ENCODE measurements around the gene TRIM56. TPM values are rescaled to one million over a fixed set of nuclear protein-coding genes. Genes with fewer than 3 reads are reported as not detected.
A peak's percentile ranks its signal among the peaks of the same experiment; 100 is the strongest.

The TRIM56 gene
- total and polyA plus RNA-seq, 2 of the 4 experiments (the other 2 are of a cell fraction) = 3.9 to 5.9 TPM

DNA sequence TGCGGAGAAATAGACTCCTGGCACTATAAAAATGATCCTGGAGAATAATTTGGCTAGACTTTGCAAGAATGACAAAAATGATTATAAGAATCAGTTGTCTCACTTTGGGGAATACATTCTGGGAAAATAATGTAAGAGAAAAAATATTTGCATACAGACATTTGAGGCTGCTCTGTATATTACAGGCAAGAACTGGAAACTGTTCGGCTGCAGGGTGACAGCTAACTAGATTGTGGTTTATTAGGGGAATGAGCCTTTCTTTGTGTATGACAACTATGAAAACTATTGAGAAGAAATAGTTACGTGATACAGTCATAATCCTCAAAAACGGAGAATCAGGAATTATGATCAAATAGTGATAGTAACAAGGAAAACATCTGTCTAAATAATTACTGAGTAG is 8.6 kb downstream of the TRIM56 start:
- dilution Hi-C loops (cut with HindIII; ENCODE audit: low sequenced_read_pairs, unreplicated experiment) = no loop called here
- no peak overlapping the region for H2BK15ac ChIP-seq (ENCODE audit: low read depth, low read length)
- in situ Hi-C loops (cut with MboI; ENCODE audit: low sequenced_read_pairs) = loop anchor here (5.0 kb wide), 1 partner anchor 43 kb away; no protein-coding TSS in a partner anchor
- H3K14ac ChIP-seq (replicated peaks; ENCODE audit: low read depth, low read length) = no peak overlapping the region
- no peak overlapping the region for H2AK9ac ChIP-seq (replicated peaks; ENCODE audit: low read depth, low read length, poor library complexity)
- no peak overlapping the region for H3K56ac ChIP-seq (ENCODE audit: extremely low read depth, insufficient read depth, low read length)
- no peak overlapping the region for H3K4ac ChIP-seq (ENCODE audit: low read depth, low read length)
- peak; percentile 76 for ATAC-seq (ENCODE audit: low read depth)
- no peak overlapping the region for H4K8ac ChIP-seq (ENCODE audit: low read depth in 2 of 2, low read length in 2 of 2)
- peaks cover 15% of the 10 kb centered on the region for H3K36me3 ChIP-seq (ENCODE audit: control insufficient read depth, insufficient read depth, low read length)
- CTCF ChIA-PET = interaction anchor here (0.9 to 1.1 kb wide), 3 partner anchors 23 to 43 kb away, joined by 3 to 5 read pairs (median 3); no protein-coding TSS in a partner anchor
- no peak overlapping the region for H3K23ac ChIP-seq (ENCODE audit: low read depth, low read length)
- no peak overlapping the region for H2BK120ac ChIP-seq (ENCODE audit: low read depth, low read length)
- no peak overlapping the region for H2AK5ac ChIP-seq (ENCODE audit: low read depth, low read length)
- H3K4me3 ChIP-seq (ENCODE audit: insufficient read depth, low read depth, low read length) = no peak overlapping the region
- TF ChIP-seq BHLHE40 (IDR thresholded peaks at IDR 0.05; ENCODE audit: low read depth, low read length) (no peak), RFX5 (IDR thresholded peaks at IDR 0.05; ENCODE audit: low read depth, low read length) (no peak), FOS (IDR thresholded peaks at IDR 0.05; ENCODE audit: low read depth, low read length) (no peak), MXI1 (IDR thresholded peaks at IDR 0.05; ENCODE audit: borderline replicate concordance, low read depth, low read length) (no peak), RCOR1 (IDR thresholded peaks at IDR 0.05; ENCODE audit: insufficient replicate concordance, low read length) (no peak), RAD21 (IDR thresholded peaks at IDR 0.05; ENCODE audit: low read length) (no peak), SMC3 (IDR thresholded peaks at IDR 0.05; ENCODE audit: low read depth, low read length) (0 out of 2 replicates have a peak, but pooled peaks have one; percentile 12), POLR2A (IDR thresholded peaks at IDR 0.05; ENCODE audit: low read depth, low read length) (no peak)
- TF ChIP-seq, protein P1, sequence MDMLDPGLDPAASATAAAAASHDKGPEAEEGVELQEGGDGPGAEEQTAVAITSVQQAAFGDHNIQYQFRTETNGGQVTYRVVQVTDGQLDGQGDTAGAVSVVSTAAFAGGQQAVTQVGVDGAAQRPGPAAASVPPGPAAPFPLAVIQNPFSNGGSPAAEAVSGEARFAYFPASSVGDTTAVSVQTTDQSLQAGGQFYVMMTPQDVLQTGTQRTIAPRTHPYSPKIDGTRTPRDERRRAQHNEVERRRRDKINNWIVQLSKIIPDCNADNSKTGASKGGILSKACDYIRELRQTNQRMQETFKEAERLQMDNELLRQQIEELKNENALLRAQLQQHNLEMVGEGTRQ (IDR thresholded peaks at IDR 0.05; ENCODE audit: low read depth, low read length) = no peak
- no peak overlapping the region for H3K18ac ChIP-seq (ENCODE audit: low read depth, low read length)
- no peak overlapping the region for H4K5ac ChIP-seq (ENCODE audit: low read depth, low read length)
- peaks cover 5% of the 10 kb centered on the region; the same call in 1 of the 2 replicates for H4K20me1 ChIP-seq (ENCODE audit: insufficient read depth, low read length)
- BruUV-seq (replicated peaks) = no TSS peak
- no peak overlapping the region for H4K91ac ChIP-seq (ENCODE audit: insufficient read depth, low read depth, low read length)
- peak; percentile 87 for DNase-seq
- no peaks in the 10 kb centered on the region for H3K27me3 ChIP-seq (ENCODE audit: control insufficient read depth, insufficient read depth, low read length)
- intact Hi-C loops (cut with micrococcal nuclease) = loop anchor here (1.0 kb wide), 1 partner anchor 44 kb away; no protein-coding TSS in a partner anchor
- H3K9ac ChIP-seq (ENCODE audit: low read depth, low read length) = peak overlapping the region; percentile 13; the same call in 1 of the 2 replicates
- H3K4me1 ChIP-seq (ENCODE audit: control insufficient read depth, insufficient read depth, low read length) = peaks cover 8% of the 10 kb centered on the region
- POLR2A ChIA-PET (ENCODE audit: unreplicated experiment) = no interaction called here
- no peak overlapping the region for H2BK20ac ChIP-seq (ENCODE audit: low read depth, low read length)
- no peak overlapping the region for H3K27ac ChIP-seq (ENCODE audit: insufficient read depth, low read length)
- H3K79me1 ChIP-seq (ENCODE audit: low read depth in 1 of 2, low read length in 2 of 2) = peaks cover 22 to 63% of the 10 kb centered on the region in 2 experiments
- no peak overlapping the region for H2AFZ ChIP-seq (replicated peaks; ENCODE audit: low read length, poor library complexity)
- peak overlapping the region; percentile 20 for H3K4me2 ChIP-seq (ENCODE audit: low read depth, low read length)
- H3K9me3 ChIP-seq (ENCODE audit: control insufficient read depth, insufficient read depth, low read length) = no peaks in the 10 kb centered on the region
- H2BK5ac ChIP-seq (ENCODE audit: low read depth, low read length, poor library complexity, severe bottlenecking) = peak overlapping the region; percentile 92
- H3K9me1 ChIP-seq (ENCODE audit: insufficient read depth, low read length) = peaks cover 12% of the 10 kb centered on the region
- WGBS, 2 experiments (ENCODE audit: extremely low coverage in 2 of 2, insufficient read length in 1 of 2) = 0% methylated on average over 1 of the region's 4 CpGs; no CpG with 5 or more reads in 1 of the 2 experiments

All from IMR-90 (cell line).